NOMO-1 (cell line): ENCODE results near the gene FRMD7.
"Not testable (repeated sequence)": the region's sequence is repeated elsewhere in the genome, so short reads cannot be mapped to it uniquely, and the experiment has no call there.

Experiments
- DNase-seq, 2 experiments: peaks; one replicate each; lab custom pipeline; 2025; ENCODE audit not compliant: unreplicated experiment in 2 of 2; lab: John Stamatoyannopoulos, UW

Gene FRMD7

DNA sequence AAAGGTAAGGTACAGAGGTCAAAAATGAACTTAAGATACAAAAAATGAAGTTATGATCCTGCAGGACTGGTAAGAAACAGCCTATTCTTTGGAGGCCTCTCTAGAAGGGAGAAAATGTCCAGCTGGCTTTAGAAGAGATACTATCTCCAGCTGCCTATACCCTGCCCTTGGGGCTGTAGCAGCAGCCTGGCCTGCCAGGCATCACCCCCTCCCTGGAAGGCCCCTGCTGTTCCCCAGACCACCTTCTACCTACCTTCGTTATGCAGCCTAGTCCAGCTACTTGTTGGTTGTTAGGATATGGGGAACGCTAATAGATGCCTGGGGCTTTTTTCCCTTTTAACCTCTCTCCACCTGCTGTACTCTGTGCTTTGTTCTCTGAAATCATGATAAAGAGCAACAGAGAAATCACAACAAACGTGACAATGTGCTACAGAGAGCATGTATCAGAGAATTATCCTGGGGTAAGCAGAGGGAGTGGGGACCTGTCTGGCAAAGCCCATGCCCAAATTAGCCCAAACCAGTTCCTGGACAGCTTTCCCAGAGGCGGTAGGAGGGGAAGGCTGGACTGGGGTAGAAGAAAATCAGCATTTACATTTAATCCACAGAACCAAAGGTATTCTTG is 34.5 kb downstream of the FRMD7 start:
- DNase-seq, result no peak

DNA sequence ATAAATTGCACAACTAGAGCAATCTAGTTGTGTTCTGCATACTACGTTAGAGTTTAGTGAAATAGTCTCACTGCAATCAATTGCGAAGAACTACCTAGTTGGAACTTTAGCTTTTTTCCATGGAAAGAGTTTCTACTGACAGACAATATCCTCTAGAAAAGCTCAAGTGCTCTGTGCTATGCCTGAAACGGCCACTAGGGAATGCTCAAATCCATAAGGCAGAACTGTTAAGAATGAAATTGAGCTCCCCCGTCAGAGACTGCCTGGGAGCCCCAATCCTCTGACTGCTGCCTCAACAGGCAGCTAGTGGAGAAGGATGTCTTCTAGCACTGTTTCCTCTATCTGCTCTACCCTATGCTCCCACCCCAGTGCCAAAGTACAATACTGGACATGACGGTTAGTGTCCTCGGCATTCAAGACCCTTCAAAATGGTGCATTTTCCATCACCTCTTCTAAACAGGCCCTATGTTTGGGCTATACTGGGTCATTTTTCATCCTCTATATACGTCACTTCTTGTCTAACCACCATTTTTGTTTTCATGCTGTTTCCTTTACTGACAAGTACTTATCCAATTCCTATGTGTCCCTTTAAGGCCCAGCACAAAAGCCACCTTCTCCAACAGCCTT is 35.3 kb downstream of the FRMD7 start:
- DNase-seq, result peak; percentile 30 to 34

DNA sequence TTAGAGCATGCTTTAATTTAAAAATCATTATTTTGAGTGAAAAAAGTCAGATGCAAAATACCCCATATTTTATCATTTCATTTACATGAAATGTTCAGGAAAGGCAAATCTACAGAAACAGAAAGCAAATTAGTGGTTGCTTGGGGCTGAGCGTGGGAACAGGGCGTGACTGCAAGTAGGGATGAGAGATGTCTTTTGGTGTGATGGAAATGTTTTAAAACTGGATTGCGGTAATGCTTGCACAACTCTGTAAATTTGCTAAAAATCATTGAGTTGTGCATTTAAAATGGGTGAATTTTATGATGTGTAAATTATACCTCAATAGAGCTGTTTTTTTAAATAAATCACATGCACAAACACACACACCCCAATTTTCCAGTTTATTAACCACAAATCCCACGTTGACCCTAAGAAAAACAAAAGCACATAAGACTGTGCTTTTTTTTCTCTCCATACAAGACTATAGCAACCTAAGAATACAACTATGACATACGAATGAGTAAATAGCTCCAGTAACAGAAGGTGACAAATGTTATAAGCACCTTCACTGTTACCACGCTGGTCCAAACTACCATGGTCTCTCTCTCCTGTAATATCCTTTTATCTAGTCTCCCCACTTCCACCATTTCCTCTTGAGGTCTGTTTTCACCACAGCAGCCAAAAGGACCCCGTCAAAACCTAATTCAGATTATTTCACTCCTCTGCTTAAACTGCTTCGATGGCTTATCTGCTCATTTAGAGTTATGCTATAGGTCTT is 37.2 kb downstream of the FRMD7 start:
- peak; percentile 50 to 52 for DNase-seq

DNA sequence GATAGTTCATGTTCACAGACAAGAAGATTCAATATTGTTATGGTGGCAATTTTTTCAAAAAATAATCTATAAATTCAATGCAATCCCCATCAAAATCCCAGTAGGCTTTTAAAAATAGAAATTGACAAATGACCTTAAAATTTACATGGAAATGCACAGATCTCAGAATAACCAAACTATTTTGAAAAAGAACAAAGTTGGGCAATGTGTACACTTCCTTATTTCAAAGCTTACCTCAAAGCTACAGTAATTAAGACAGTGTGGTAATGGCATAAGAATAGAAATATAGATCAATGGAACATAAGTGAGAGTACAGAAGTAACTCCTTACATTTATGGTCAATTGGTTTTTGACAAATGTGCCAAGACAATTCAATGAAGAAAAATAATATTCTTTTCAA is 39.0 kb downstream of the FRMD7 start:
- DNase-seq, result peak in 1 of 2 experiments; percentile 76

GRCh38 chrX:132086672-132087071 is 41.1 kb downstream of the FRMD7 start:
- no peak for DNase-seq

DNA sequence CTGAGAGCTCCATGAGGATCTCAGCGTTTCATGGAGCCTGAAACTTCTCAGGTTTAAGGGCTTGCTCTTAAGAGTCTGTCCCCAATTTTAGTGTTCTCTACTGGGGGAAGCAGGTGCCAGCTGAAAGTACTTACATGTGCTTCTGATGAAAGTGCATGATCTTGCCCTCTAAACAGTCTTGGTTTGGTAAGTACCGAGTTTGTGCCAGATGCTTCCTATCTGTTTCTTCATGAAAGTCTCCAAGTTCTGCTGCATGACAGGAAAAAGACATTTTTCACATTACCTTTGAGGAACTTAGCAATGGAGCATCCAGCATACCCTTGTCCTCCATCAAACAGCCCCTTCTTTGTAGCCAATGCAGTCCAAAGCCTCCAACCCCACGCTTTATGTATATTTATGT is 42.0 kb downstream of the FRMD7 start:
- DNase-seq, result no peak

DNA sequence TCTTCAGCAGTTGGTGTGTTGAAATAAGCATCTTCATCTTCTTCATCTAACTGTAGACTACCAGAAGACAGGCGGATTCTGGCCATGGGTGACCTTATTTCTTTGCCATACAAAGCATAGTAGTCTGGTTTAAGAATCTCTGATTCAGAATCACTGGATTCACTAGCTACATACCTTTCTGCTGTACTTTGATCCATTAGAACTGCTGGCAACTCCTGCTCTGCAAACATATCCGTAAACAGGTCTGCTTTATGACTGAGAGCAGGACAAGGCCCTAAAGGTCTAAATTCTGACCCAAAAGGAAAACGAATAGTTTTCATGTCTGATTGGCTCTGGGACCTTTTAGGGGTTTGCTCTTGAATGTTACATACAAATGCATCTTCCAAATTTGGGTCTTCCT is 49.9 kb downstream of the FRMD7 start:
- no peak for DNase-seq

- DNase-seq, result no peak
Observed at GRCh38 chrX:132077414-132077813, 50.4 kb downstream of the FRMD7 start.

GRCh38 chrX:132071254-132071653 is 56.6 kb downstream of the FRMD7 start:
- DNase-seq, result no peak

GRCh38 chrX:132068405-132068804 is 59.4 kb downstream of the FRMD7 start:
- no peak for DNase-seq

GRCh38 chrX:132063862-132064261 is 64.0 kb downstream of the FRMD7 start:
- no peak for DNase-seq

DNA sequence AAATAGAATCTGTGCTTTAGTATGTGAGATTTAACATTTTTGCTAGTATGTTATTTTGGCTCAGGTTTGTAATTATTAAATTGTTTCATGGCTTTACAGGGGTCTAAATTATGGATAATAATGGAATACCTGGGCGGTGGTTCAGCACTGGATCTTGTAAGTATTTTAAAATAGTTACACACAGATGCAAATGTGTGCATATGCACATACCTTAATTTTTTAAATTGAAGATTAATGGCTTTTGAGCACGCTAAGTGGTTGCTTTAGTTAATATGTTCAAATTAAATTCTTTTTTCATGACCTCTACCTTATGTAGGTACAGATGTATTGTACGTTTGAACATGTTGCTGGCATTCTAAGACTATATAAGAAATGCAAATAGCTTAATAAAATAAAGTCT is 64.5 kb downstream of the FRMD7 start:
- DNase-seq, result no peak

DNA sequence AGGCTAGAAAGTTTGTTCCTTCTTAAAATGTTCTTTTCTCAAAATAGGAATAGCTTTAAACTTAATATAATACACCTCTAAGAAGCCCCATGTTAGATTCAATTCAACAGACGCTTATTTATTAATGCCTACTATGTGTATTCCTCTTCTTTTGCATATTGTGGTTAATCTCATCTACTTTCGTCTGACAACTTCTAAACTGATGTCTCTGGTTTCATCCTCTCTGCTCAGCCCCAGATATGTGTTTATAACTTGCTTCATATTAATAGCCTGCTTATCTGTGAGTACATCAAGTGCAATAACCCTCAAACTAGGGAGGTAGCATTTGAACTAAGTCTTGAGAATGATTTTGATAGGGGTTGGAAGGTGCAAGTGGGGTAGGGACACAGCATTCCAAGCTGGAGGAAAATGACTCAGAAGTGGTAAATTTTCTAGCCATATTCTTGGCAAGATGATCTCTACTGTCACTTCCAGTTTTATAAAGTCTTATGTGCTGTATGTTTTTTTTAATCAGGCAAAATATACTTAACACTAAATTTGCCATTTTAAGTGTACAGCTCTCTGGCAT is 67.8 kb downstream of the FRMD7 start:
- no peak for DNase-seq

DNA sequence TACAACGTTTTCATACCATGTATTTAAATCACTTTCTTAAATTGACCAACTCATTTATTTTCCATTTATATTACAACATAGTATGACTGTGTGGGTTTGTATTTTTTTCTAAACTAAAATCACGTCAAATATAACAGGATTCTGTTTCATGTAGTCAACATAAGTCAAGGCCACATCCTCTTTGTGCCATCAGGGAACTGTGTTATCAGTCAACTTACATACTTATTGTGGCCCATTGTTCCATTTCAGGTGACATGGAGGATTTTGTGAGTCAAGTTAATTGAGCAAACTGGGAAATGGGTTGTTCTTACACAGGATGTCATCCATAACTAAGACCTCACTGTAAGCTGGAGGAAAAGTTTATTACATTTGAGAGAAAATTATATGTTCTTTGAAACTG is 68.8 kb downstream of the FRMD7 start:
- DNase-seq, result no peak

DNA sequence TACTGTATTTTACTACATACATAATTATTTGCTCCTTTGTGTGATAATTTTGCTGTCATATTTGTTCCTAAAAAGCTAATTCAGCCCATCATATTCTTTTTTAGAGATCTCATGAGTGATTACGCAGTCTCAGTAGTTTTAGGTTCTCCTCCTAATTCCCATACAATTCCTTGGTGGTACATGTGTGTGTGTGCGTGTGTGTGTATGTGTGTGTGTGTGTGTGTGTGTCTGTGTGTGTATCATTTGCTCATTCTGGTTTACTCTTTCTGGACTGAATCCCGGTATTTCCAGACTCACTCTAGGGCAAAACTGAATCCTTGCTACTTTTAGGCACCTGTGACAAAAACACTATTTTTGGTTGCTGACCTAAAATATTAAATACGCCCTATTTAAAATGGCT is 69.8 kb downstream of the FRMD7 start:
- DNase-seq, result no peak

- DNase-seq, result not testable (repeated sequence)
Observed at GRCh38 chrX:132051778-132052177, 76.0 kb downstream of the FRMD7 start.

- DNase-seq, result no peak
Observed at GRCh38 chrX:132046533-132046932, 81.3 kb downstream of the FRMD7 start.

DNA sequence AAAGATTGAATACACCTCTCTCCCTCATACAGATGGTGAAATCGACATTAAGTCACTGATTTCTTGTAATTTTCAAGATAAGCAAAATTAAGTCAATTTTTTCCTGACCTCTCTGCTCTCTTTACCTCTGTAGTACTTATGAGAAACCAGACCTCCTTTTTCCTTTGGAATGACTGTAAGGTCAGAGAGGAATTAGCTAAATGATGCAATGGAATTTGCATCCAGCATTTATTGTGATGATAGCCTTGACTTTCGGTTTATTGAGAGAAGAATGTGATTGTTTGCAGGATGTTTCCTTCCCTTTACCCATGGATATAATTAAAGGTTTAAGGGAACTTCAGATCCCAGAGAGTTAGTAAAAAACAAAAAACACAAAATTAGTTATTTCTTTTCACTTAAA is 82.4 kb downstream of the FRMD7 start:
- no peak for DNase-seq

DNA sequence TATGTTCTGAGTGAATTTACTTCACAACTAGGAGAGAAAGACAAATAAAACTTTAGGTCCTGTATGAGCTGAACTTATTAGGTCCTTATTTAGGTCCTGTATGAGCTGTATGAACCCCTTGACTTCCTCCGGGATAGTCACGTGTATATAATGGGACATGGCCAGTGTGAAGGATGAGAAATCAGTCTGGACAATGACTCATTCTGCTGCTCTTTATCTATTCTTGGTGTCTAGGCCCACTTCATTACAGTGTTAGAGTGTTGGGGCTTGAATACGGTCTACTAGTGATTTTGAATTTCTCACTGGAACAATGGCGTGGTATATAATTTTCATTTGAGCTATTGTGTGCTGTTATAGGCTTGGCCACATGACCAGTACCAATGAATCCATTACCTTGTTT is 82.9 kb downstream of the FRMD7 start:
- no peak for DNase-seq

DNA sequence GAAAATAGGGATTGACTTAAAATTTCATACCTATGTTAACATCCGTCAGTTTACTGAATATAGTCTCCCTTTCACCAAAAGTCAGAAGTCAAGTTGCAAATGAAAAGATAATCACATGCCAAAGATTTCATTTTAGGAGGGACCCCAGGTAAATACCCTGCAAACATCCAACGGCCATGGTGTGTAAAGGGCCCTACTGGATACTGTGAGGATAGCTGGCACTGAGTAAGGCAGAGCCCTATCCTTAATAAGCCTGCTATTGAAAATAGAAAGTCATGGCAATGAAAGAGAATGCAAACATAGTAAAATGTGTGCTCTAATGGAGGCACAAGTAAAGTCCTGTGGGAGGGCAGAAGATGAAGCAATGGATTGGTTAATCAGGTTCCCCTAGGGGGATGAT is 83.8 kb downstream of the FRMD7 start:
- no peak for DNase-seq

DNA sequence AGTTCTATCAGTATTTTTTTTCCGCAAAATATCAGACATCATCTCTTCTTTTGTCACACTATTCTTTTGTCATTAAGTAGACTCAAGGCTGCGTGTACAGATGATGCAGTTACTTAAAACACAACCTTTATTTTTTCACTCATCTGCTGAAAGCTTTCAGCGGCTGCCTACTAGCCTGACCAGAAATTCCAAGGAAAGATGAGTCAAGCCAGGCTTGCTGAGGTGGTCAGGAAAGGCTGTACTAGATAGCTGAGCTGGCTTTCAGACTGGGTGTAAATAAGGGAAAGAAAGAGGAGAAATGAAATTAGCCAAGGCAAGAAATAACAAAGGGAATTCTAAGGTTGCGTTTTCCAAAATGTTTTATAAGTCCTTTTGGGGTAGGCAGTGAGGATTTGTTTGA is 86.8 kb downstream of the FRMD7 start:
- DNase-seq, result no peak

DNA sequence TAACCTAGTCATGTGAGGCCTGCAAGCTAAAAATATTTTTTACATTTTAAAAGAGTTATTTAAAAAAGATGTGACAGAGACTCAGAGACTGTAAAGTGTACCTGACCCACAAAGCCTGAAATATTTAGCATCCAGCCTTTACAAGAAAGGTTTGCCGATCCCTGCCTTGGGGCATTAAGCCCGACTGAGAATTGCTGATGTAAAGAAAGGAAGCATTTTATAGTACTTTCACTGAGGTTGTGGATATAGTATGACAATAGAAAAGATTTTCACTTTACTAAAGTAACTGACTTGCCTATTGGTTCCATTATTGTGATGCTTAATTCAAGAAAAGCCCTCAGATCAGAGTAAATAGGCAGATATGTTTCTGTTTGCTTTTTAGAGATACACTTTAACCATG is 87.8 kb downstream of the FRMD7 start:
- DNase-seq, result no peak
